T-helper 22 cell (primary cell): ENCODE data around the gene SUN5.
A peak's percentile ranks its signal among the peaks of the same experiment; 100 is the strongest.
"Not testable (repeated sequence)": the region's sequence is repeated elsewhere in the genome, so short reads cannot be mapped to it uniquely, and the experiment has no call there.

Experiments
- DNase-seq: peaks from one replicate; pipeline ENCODE4 v3.0.0-alpha.2; 2020; ENCODE audit warnings: low read depth

Gene SUN5

GRCh38 chr20:32977281-32978008 is 26.8 kb downstream of the SUN5 start:
- no peak for DNase-seq

DNA sequence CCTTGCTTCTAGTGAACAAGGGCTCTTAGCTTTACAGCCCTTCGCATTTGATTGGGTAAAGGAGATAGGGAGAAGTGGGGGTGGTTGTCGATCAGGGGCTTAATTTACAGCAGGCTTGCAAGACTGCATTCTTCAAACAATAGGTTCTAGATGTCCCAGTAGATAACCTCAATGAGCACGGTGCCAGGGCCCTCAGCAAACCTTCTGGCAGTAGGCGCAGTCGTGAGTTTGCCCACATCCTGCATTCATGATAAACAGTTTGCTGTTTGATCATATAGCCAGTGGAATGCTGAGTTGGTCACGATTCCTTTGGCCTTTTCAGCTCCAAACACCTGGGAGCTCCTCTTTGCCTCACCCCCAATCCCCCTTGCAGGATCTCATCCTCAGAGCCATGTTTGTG is 27.5 kb downstream of the SUN5 start:
- DNase-seq: no peak

DNA sequence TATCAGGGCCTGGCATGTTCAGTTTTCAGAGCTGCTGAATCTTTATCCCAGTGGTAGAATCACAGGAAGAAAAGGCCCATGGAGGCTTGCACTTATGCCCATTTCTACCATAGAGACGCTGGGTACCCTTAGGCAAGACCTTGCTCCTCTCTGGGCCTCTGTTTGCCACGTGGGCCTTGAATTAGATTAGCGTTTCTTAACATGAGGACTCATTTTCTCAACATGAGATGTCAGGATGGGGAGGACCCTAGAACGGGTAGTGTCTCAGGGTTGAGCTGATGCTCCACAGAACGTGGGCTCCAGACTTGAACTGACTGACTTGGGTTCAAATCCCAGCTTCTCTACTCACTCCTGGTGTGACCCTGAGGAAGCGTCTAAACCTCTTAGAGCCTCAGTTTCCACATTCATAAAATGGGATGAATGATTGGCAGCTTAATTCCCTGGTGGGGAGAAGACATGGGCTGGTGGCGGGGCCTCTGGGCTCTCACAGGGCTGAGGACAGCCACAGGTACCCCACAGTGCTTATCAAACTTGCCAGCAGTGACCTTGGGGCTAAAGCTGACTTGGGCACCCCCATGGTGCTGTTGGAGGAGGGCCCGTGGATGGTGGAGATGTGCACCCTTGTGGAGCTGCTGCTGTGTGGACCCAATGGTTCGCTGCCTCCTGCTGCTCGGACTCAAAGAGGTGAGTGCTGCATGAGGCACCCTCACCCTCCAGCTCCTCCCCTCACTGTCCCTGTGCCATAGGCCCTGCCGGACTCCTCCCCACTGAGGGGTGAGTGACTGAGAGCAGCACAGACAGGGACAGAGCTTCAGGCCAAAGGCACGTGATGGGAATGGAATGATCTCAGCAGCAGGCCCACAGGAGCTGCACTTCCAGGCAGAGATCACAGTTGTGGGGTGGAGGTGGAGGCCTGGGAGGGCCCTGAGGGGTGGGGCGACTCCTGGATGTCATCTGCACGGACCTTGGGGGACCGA is 28.2 kb downstream of the SUN5 start:
- no peak for DNase-seq

DNA sequence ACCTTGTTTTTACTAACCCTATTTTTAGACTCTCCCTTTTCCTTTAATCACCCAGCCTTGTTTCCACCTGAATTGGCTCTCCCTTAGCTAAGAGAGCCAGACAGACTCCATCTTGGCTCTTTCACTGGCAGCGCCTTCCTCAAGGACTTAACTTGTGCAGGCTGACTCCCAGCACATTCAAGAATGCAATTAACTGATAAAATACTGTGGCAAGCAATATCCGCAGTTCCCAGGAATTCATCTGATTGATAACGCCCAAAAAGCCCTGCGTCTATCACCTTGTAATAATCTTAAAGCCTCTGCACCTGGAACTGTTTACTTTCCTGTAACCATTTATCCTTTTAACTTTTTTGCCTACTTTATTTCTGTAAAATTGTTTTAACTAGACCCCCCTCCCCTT is 29.1 kb downstream of the SUN5 start:
- not testable (repeated sequence) for DNase-seq

GRCh38 chr20:32974204-32975064 is 29.8 kb downstream of the SUN5 start:
- not testable (repeated sequence) for DNase-seq

- DNase-seq: no peak
Observed at GRCh38 chr20:32973077-32973717, 31.0 kb downstream of the SUN5 start.

DNA sequence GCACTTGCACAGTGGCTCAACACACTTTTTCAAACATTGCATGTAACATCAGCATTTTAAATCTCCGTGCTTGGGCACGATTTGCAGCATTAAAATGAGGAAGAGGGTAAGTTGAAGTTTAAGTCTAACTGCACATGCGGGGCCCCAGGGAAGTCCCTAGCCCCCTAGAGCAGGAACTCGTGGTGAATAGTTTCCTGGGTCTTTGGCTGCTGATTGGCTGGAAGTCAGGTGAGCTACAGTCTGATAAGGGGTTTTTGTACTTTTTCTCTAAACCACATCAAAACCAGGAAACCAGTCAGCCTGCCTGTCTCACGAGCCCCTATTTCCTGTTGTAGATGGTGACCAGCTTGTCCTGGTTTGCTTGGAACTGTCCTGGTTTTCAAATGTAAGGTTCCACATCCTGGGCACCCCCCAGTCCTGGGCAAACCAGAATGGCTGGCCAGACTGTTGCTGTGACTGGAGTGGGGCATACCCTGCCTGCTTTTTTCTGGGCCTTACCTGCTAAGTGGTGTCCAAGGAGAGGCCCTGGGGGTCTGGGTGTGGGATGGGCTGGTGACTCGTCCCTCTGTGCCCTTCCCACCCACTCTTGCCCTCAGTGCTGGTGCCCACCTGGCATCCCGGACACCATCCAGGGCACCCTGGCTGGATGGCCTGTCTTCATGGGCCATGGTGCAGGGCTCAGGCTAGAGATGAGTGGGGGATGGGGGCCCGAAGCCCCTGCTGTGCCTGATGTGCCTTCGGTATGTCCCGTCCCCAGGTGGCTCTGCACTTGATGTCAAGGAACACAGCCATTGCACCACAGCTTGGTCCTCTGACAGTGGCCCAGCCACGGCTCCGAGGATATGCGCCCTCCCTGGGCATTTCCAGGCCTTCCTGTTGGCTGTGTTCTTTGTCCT is 31.8 kb downstream of the SUN5 start:
- peak; percentile 89 for DNase-seq

DNA sequence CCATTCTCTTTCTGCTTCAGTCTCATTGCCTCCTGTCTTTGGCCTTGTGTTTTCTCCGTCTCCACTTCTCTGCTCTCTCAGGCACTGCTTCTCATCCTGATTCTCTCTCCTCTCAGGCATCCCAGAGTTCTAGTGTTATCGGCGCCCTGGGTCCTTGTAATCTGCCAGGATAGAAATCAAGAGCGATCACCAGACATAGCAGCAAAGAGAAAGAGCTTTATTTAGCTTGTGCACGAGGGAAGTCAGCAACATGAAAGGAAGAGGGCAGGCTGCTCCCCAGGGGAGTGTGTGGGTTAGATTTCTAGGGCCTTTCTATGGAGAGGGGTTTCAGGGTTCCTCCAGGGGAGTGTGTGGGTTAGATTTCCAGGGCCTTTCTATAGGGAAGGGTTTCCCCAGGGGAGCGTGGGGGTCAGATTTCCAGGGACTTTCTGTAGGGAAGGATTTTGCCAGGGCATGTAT is 32.5 kb downstream of the SUN5 start:
- no peak for DNase-seq

GRCh38 chr20:32970973-32971300 is 33.3 kb downstream of the SUN5 start:
- no peak for DNase-seq

- DNase-seq: no peak
Observed at GRCh38 chr20:32970115-32970972, 33.9 kb downstream of the SUN5 start.

DNA sequence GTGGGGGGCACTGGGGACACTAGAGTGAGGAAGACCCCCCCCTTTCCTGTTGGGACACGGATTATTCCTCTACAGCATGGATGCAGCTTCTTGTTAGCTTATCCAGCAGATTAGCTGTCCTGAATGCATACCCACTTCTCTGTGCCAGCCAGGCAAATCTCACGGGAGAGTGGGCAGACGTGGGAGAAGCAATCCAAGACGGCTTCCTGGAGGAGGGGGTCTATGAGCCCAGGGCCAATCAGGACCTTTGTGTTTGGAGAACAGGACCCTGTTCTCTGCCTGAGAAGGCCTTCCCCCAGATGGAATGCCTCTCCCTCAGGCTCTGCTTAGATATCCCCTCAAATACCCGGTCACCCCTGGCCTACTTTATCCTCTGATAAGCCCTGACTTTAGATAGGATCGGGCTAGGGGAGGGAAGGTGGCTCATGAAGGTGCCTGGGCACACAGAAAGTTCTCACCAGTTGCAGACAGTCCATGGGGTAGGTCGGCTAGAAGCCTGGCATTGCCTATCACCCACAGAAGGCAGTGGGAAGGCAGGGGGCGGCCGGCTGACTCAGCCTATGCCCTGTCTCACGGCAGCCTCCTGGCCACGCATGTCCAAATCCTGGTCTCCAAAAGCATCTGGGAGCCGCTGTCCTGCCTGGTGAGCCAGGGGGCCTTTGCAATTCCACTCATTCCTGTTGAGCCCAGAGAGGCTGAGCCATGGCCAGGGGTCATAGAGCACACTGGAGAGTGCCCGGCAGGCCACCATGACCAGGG is 34.7 kb downstream of the SUN5 start:
- no peak for DNase-seq

GRCh38 chr20:32968478-32969241 is 35.6 kb downstream of the SUN5 start:
- DNase-seq: no peak

GRCh38 chr20:32967961-32968457 is 36.2 kb downstream of the SUN5 start:
- DNase-seq: peak; percentile 74

DNA sequence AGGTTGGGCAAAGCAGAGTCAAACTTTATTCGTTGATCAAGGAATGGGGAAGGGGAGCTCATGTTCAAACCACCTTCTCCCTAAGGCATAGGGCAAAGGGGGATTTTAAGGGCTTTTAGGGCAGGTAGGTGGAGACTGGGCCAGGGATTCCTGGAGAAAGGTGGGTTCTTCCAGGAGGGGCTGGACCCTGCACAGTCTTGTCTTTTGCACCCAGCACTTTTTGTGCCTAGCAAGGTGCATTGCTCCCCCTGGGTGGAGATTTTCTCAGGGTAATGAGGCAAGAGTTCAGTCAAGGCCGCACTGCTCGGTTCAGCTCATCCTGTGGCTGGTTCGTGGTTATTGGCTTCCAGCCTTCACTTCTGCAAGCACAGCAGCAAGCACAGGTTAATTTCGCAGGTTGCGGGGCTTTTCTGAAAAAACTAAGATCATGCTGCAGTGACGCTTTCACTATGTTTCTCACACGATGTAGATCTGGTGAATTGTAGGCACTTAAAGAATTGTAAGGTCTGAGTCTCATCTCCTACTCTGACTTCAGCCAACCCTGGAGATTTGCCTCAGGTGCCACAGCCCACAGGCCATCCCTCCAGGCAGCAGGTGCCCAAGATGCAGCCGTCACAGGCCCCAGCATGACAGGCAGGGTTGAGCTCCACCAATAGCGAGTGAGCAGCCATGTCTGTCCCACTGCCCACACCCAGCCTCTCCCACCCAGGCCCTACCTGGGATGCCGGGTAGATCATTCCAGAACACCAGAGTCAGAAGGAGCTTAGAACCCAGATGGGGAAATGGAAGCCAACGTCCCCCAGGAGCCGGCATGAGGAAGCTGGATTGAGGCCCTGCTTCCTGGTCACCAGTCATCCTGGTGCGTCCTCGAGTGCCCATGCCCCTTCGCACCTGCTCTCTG is 37.1 kb downstream of the SUN5 start:
- DNase-seq: peak; percentile 60

DNA sequence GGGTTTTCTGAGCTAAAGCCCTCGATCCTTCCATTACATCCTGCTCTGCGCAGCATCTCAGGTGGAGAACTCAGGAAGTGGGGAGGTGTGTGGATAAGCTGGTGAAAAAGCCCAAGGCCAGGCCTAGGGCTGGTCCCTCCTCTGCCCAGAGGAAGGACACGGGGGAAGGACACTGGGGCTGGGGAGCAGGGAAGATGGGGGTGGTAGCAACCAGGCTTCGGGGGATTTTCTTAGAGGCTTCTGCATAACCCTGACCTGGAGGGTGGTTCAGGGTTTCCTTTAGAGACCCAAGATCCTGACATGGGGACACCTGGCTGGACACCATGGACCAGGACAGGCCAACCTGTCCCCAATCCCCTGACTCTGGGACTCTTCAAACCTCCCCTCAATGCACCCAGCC is 37.9 kb downstream of the SUN5 start:
- no peak for DNase-seq

DNA sequence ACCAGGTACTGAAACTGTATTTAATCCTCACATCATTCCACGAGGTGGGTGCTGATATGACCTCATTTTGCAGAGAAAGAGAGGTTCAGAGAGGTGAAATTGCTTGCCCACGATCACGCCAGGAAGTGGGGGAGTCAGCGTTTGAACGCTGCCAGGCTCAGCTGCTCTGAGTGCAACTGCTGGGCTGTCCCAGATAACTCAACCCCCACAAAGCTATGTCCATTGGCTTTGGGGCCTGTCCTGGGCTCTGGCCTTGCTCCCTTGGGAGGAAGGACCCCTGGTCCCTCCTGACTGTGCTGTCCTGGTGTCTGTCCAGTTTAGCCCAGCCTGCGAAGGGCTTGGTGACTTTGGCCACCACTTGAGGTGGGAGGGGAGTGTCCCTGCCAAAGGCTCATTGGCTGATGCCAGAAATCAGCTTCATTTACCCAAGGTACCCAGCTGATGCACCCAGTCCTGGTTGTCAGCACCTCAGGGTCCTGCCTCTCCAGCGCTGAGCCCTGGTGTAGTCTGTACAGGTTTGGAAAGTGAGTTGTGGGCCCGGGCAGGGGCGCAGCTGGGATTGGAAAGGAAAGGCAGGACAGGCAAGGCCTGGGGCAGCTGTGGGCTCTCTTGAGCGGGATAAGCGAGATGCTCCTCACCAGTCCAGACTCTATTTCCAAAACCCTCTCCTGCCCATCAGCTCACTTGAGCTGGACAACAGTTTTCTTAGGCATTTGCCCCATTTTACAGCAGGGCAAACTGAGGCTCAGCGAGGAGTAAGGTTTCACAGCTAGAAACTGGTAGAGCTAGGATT is 38.5 kb downstream of the SUN5 start:
- no peak for DNase-seq
